Thoracic aorta (tissue), 2 donors: Measurements from ENCODE around the gene STRN3. TPM values are rescaled to one million over a fixed set of nuclear protein-coding genes. Genes with fewer than 3 reads are reported as not detected.

Source experiments
- ATAC-seq: fragments of 150-250 bp; one replicate; pipeline ENCODE4 v1.8.0; 2017; ENCODE audit warnings: low read depth; ENCODE audit not compliant: insufficient number of reproducible peaks, low FRiP score
- DNase-seq: peaks from one replicate; pipeline ENCODE4 v3.0.0-alpha.2; 2020; ENCODE audit warnings: low spot score
- H3K27ac ChIP-seq, 2 donors: fragments of 200-600 bp; sonication (generic); 1 replicate in 1 of 2; 2 replicates in 1 of 2; pipeline ENCODE4 v1.5.1; 2016; ENCODE audit warnings: mild to moderate bottlenecking in 2 of 2, moderate library complexity in 2 of 2
- H3K27me3 ChIP-seq: fragments of 200-600 bp; sonication (generic); replicated peaks from 2 replicates; pipeline ENCODE4 v1.6.0; 2016; ENCODE audit warnings: mild to moderate bottlenecking; ENCODE audit not compliant: insufficient read depth
- H3K36me3 ChIP-seq: fragments of 200-600 bp; sonication (generic); one replicate; pipeline ENCODE4 v1.5.1; 2016
- H3K4me1 ChIP-seq, 2 donors: fragments of 200-600 bp; sonication (generic); 1 replicate in 1 of 2; 2 replicates in 1 of 2; pipeline versions ENCODE4 v1.5.1 to v1.6.0; 2016; ENCODE audit warnings: low read depth in 2 of 2, mild to moderate bottlenecking in 1 of 2; ENCODE audit not compliant: control insufficient read depth in 1 of 2
- H3K4me3 ChIP-seq: fragments of 200-600 bp; sonication (generic); 2 replicates; pipeline ENCODE4 v1.5.1; 2016; ENCODE audit warnings: mild to moderate bottlenecking
- H3K9me3 ChIP-seq: fragments of 200-600 bp; sonication (generic); 2 replicates; pipeline ENCODE4 v1.5.1; 2016
- CTCF ChIP-seq: fragments of 200-600 bp; sonication (generic); IDR thresholded peaks from one replicate; pipeline ENCODE4 v1.5.1; 2019; ENCODE audit warnings: antibody characterized with exemption
- total RNA-seq, 2 donors: library from RNA; depleted of rRNA; stranded (reverse); fragments of >200 nt; gene quantifications; one replicate each; pipeline versions ENCODE4 v1.1.0 to v1.2.3, GENCODE V29; 2016

STRN3 gene
- total RNA-seq, 2 donors from 2014 or later: 39.5 to 41.2 TPM

- TF ChIP-seq CTCF: no peak
- H3K9me3 ChIP-seq: peaks cover 7% of the 10 kb centered on the region
- H3K27me3 ChIP-seq: no peaks in the 10 kb centered on the region
- peaks cover 3% of the 10 kb centered on the region for H3K36me3 ChIP-seq
- peak overlapping the region in 1 of 2 donors; percentile 11 for H3K27ac ChIP-seq
- ATAC-seq (no peak), DNase-seq (no peak)
- H3K4me1 ChIP-seq: peaks cover 15 to 17% of the 10 kb centered on the region in 2 donors
- H3K4me3 ChIP-seq: no peak overlapping the region
Observed at GRCh38 chr14:30994681-30995620, 31.2 kb downstream of the STRN3 start.

GRCh38 chr14:30993071-30993470 lies 33.1 kb downstream of the STRN3 start:
- TF ChIP-seq CTCF: no peak
- Histone ChIP-seq H3K4me3 (no peak overlapping the region), H3K27me3 (no peaks in the 10 kb centered on the region), H3K4me1 (peaks cover 15 to 26% of the 10 kb centered on the region in 2 donors), H3K27ac (no peak overlapping the region), H3K9me3 (peaks cover 3% of the 10 kb centered on the region), H3K36me3 (peaks cover 3% of the 10 kb centered on the region)
- DNase-seq (no peak), ATAC-seq (no peak)

GRCh38 chr14:30991408-30991807 lies 34.8 kb downstream of the STRN3 start:
- Histone ChIP-seq H3K4me1 (peaks cover 17 to 41% of the 10 kb centered on the region in 2 donors), H3K4me3 (no peak overlapping the region), H3K27ac (no peak overlapping the region), H3K9me3 (no peaks in the 10 kb centered on the region), H3K27me3 (no peaks in the 10 kb centered on the region), H3K36me3 (peaks cover 3% of the 10 kb centered on the region)
- TF ChIP-seq CTCF: no peak
- ATAC-seq (no peak), DNase-seq (no peak)

GRCh38 chr14:30990770-30991169 lies 35.4 kb downstream of the STRN3 start:
- peaks cover 3% of the 10 kb centered on the region for H3K36me3 ChIP-seq
- DNase-seq (no peak), ATAC-seq (no peak)
- no peaks in the 10 kb centered on the region for H3K27me3 ChIP-seq
- H3K4me3 ChIP-seq: no peak overlapping the region
- no peak overlapping the region for H3K27ac ChIP-seq
- TF ChIP-seq CTCF: no peak
- H3K9me3 ChIP-seq: no peaks in the 10 kb centered on the region
- H3K4me1 ChIP-seq: peaks cover 23 to 47% of the 10 kb centered on the region in 2 donors

GRCh38 chr14:30988509-30988908 lies 37.7 kb downstream of the STRN3 start:
- Histone ChIP-seq H3K27me3 (no peaks in the 10 kb centered on the region), H3K36me3 (peaks cover 3% of the 10 kb centered on the region), H3K4me1 (peaks cover 13 to 30% of the 10 kb centered on the region in 2 donors), H3K9me3 (no peaks in the 10 kb centered on the region), H3K27ac (peak overlapping the region; percentile 1 to 28), H3K4me3 (no peak overlapping the region)
- no peak for TF ChIP-seq CTCF
- DNase-seq (no peak), ATAC-seq (no peak)
